ENCODE measurements around the gene CNST.

DNA sequence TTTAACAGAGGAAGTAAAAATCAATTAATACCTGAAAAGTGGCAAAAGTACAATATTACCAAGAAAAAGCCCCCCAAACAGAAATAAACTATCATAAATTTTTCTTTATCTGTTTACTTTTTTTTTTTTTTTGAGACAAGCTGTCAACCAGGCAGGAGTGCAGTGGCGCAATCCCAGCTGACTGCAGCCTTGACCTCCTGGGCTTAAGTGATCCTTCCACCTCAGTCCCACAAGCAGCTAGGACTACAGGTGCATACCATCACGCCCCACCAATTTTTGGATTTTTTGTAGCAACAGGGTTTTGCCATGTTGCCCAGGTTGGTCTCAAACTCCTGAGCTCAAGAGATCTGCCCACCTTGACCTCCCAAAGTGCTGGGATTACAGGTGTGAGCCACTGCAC lies 8.2 kb upstream of the CNST start:
- TF ChIP-seq POLR2A (IDR thresholded peaks at IDR 0.05) = no peak
- TF ChIP-seq, protein P1, sequence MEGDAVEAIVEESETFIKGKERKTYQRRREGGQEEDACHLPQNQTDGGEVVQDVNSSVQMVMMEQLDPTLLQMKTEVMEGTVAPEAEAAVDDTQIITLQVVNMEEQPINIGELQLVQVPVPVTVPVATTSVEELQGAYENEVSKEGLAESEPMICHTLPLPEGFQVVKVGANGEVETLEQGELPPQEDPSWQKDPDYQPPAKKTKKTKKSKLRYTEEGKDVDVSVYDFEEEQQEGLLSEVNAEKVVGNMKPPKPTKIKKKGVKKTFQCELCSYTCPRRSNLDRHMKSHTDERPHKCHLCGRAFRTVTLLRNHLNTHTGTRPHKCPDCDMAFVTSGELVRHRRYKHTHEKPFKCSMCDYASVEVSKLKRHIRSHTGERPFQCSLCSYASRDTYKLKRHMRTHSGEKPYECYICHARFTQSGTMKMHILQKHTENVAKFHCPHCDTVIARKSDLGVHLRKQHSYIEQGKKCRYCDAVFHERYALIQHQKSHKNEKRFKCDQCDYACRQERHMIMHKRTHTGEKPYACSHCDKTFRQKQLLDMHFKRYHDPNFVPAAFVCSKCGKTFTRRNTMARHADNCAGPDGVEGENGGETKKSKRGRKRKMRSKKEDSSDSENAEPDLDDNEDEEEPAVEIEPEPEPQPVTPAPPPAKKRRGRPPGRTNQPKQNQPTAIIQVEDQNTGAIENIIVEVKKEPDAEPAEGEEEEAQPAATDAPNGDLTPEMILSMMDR (IDR thresholded peaks at IDR 0.05) = no peak
